HFFc6 (cell line): ENCODE measurements around the gene KCND2. TPM values are rescaled to one million over a fixed set of nuclear protein-coding genes. Genes with fewer than 3 reads are reported as not detected.

ENCODE experiments used
- DNase-seq: peaks from one replicate; pipeline ENCODE4 v3.0.0-alpha.2; 2018
- H3K27ac Mint-ChIP-seq: 2 replicates; pipeline ENCODE4 v1.8.0; 2020; ENCODE audit warnings: mild to moderate bottlenecking, mixed read lengths
- H3K27me3 Mint-ChIP-seq: 2 replicates; pipeline ENCODE4 v1.8.0; 2021; ENCODE audit warnings: mild to moderate bottlenecking, moderate library complexity, mixed read lengths; ENCODE audit not compliant: insufficient read depth
- H3K36me3 Mint-ChIP-seq: 2 replicates; pipeline ENCODE4 v1.8.0; 2021; ENCODE audit warnings: low read depth, mixed read lengths
- H3K4me1 Mint-ChIP-seq: 2 replicates; pipeline ENCODE4 v1.8.0; 2020; ENCODE audit warnings: low read depth, mixed read lengths
- H3K4me3 Mint-ChIP-seq: 2 replicates; pipeline ENCODE4 v1.8.0; 2020; ENCODE audit warnings: mild to moderate bottlenecking, moderate library complexity, mixed read lengths
- H3K9me3 Mint-ChIP-seq: 2 replicates; pipeline ENCODE4 v1.8.0; 2020; ENCODE audit warnings: mild to moderate bottlenecking, mixed read lengths
- total RNA-seq, 6 experiments: library from RNA; stranded (reverse); fragmentation: NEBNext Ultra II Directional; extraction: Animal tissue kit (Norgen Biotek cat#: 25700); gene quantifications; 2 replicates in 1 of 6; 3 replicates in 5 of 6; pipeline ENCODE4 v1.2.3, GENCODE V29; 2021
- TF ChIP-seq, protein P1 (sequence below): fragments of 200-600 bp; sonication (generic); IDR thresholded peaks from 2 replicates; pipeline ENCODE4 v1.5.0; 2021; ENCODE audit warnings: antibody characterized with exemption, mild to moderate bottlenecking

Gene KCND2
- total RNA-seq, 6 experiments from 2014 or later, result not detected

DNA sequence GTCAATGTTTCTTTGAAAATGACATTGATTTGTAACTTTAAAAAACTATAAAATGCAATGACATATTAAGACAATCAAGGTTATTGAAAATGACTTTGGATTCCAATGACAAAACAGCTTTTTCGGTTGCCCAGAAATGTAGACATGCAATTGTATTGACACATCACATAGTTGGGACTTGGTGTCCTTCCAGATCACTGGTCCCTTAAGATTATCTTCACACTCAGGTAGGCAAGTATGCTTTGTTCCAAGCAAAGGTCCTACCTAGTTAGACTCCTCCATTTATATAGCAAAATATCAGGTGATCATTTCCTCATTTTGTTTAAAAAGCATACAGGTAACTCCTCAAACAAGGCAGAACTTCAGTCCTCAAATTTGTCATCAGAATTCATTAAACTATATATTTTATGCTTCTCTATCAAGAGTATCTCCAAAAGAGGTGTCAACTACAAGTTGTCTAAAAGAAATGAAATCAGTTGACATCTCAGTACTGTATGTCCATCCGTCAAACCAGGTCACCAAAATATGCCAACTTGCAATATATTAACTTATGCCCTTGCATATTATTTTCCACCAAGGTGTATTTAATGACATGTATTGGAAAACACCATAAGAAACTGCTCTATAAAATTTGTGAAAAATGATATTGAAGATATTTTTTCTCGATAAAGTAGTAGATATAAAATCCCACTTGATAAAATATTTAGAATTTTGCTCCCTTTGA lies 520.4 kb downstream of the KCND2 start:
- Mint-ChIP-seq H3K36me3 (no peaks in the 10 kb centered on the region), H3K27ac (no peak overlapping the region), H3K4me1 (peaks cover 6% of the 10 kb centered on the region), H3K4me3 (no peak overlapping the region), H3K9me3 (no peaks in the 10 kb centered on the region), H3K27me3 (peaks cover 2% of the 10 kb centered on the region)
- DNase-seq, result no peak
- TF ChIP-seq, protein P1, sequence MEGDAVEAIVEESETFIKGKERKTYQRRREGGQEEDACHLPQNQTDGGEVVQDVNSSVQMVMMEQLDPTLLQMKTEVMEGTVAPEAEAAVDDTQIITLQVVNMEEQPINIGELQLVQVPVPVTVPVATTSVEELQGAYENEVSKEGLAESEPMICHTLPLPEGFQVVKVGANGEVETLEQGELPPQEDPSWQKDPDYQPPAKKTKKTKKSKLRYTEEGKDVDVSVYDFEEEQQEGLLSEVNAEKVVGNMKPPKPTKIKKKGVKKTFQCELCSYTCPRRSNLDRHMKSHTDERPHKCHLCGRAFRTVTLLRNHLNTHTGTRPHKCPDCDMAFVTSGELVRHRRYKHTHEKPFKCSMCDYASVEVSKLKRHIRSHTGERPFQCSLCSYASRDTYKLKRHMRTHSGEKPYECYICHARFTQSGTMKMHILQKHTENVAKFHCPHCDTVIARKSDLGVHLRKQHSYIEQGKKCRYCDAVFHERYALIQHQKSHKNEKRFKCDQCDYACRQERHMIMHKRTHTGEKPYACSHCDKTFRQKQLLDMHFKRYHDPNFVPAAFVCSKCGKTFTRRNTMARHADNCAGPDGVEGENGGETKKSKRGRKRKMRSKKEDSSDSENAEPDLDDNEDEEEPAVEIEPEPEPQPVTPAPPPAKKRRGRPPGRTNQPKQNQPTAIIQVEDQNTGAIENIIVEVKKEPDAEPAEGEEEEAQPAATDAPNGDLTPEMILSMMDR, result no peak

DNA sequence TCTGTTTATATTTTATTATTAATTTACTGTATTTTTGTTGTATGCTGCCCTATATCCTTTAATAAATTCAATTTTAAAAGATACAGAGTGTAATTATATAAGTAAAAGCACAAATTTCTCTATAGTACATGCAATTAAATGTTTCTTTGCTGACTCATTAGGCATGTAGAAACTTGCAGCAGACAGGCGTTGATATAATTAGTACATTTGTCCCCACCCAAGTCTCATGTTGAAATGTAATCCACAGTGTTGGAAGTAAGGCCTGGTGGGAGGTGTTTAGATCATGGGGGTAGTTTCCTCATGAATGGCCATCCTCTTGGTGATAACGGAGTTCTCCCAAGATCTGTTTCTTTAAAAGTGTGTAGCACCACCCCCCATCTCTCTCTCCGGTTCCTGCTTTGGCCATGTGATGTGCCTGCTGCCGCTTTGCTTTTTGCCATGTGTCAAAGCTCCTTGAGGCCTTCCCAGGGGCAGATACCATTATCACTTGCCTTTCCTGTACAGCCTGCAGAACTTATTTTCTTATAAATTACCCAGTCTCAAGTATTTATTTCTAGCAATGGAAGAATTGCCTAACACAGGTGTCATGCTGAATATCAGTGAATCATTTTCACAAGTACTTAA lies 521.2 kb downstream of the KCND2 start:
- Mint-ChIP-seq H3K9me3 (no peaks in the 10 kb centered on the region), H3K4me1 (peaks cover 6% of the 10 kb centered on the region), H3K27ac (no peak overlapping the region), H3K27me3 (peaks cover 4% of the 10 kb centered on the region), H3K4me3 (no peak overlapping the region; the same call in 1 of the 2 replicates), H3K36me3 (no peaks in the 10 kb centered on the region)
- TF ChIP-seq, protein P1, result no peak
- no peak for DNase-seq

GRCh38 chr7:120797026-120797645 lies 524.2 kb downstream of the KCND2 start:
- H3K27me3 Mint-ChIP-seq, result peaks cover 1% of the 10 kb centered on the region; the same call in 1 of the 2 replicates
- H3K36me3 Mint-ChIP-seq, result no peaks in the 10 kb centered on the region
- H3K4me1 Mint-ChIP-seq, result peaks cover 6% of the 10 kb centered on the region
- no peaks in the 10 kb centered on the region for H3K9me3 Mint-ChIP-seq
- DNase-seq, result no peak
- no peak overlapping the region for H3K27ac Mint-ChIP-seq
- no peak overlapping the region for H3K4me3 Mint-ChIP-seq
- TF ChIP-seq, protein P1, result no peak

DNA sequence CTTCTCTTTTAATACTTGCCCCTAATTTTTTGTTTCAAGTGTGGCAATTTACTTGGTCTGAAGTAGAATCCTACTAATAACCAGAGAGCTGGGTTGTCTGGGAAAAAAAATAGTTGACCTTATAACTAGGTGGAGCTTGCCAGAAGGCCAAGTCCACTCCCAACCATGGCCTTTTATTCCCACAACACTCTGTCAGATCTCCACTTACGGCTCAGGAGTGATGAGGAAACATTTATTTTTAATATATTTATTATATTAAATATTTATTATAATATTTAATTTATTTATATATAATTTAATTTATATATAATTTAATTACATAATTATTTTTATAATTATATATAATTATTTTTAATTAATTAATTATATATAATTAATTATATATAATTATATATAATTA lies 526.2 kb downstream of the KCND2 start:
- H3K36me3 Mint-ChIP-seq, result no peaks in the 10 kb centered on the region
- H3K27ac Mint-ChIP-seq, result no peak overlapping the region
- TF ChIP-seq, protein P1, result no peak
- no peaks in the 10 kb centered on the region for H3K9me3 Mint-ChIP-seq
- peaks cover 5% of the 10 kb centered on the region for H3K4me1 Mint-ChIP-seq
- H3K27me3 Mint-ChIP-seq, result peaks cover 1% of the 10 kb centered on the region; the same call in 1 of the 2 replicates
- no peak overlapping the region for H3K4me3 Mint-ChIP-seq
- DNase-seq, result no peak
